Neutrophil (primary cell): ENCODE data around the gene ZMIZ2.

Experiments used
- H3K27ac ChIP-seq: fragments of 200-600 bp; sonication (generic); 2 replicates; pipeline ENCODE4 v1.5.1; 2016; ENCODE audit warnings: mild to moderate bottlenecking, moderate library complexity
- H3K27me3 ChIP-seq: fragments of 200-600 bp; sonication (generic); 2 replicates; pipeline ENCODE4 v1.6.0; 2016; ENCODE audit warnings: mild to moderate bottlenecking
- H3K36me3 ChIP-seq: fragments of 200-600 bp; sonication (generic); 2 replicates; pipeline ENCODE4 v1.5.1; 2017
- H3K4me1 ChIP-seq, 2 experiments: fragments of 200-600 bp in 1 of 2; sonication (generic) in 1 of 2; 1 replicate in 1 of 2; 2 replicates in 1 of 2; pipeline versions ENCODE4 v1.5.1 to v1.6.1; 2013 to 2016; ENCODE audit warnings: low read depth in 1 of 2, low read length in 1 of 2, mild to moderate bottlenecking in 1 of 2, moderate library complexity in 1 of 2; ENCODE audit not compliant: control insufficient read depth in 1 of 2, insufficient read depth in 1 of 2
- H3K4me3 ChIP-seq, 2 experiments: fragments of 200-600 bp in 1 of 2; sonication (generic) in 1 of 2; 1 replicate in 1 of 2; 2 replicates in 1 of 2; pipeline ENCODE4 v1.5.1; 2013 to 2016; ENCODE audit warnings: low read depth in 1 of 2, low read length in 1 of 2, mild to moderate bottlenecking in 1 of 2, moderate library complexity in 1 of 2
- H3K9me3 ChIP-seq: fragments of 200-600 bp; sonication (generic); 2 replicates; pipeline ENCODE4 v1.5.1; 2016
- CTCF ChIP-seq: fragments of 200-600 bp; sonication (generic); IDR thresholded peaks from 2 replicates; pipeline ENCODE4 v1.5.1; 2016; ENCODE audit warnings: antibody characterized with exemption

ZMIZ2 gene

GRCh38 chr7:44712012-44712411 lies 36.6 kb upstream of the ZMIZ2 start:
- no peaks in the 10 kb centered on the region for H3K9me3 ChIP-seq
- peaks cover 40% of the 10 kb centered on the region for H3K36me3 ChIP-seq
- peaks cover 0 to 7% of the 10 kb centered on the region in 2 experiments for H3K4me1 ChIP-seq
- no peaks in the 10 kb centered on the region for H3K27me3 ChIP-seq
- H3K27ac ChIP-seq, result no peak overlapping the region
- TF ChIP-seq CTCF, result no peak
- H3K4me3 ChIP-seq, result no peak overlapping the region

- Histone ChIP-seq H3K9me3 (no peaks in the 10 kb centered on the region), H3K4me3 (no peak overlapping the region), H3K4me1 (peaks cover 0 to 7% of the 10 kb centered on the region in 2 experiments), H3K27me3 (no peaks in the 10 kb centered on the region), H3K27ac (no peak overlapping the region), H3K36me3 (peaks cover 29% of the 10 kb centered on the region)
- no peak for TF ChIP-seq CTCF
Observed at GRCh38 chr7:44713141-44713540, 35.5 kb upstream of the ZMIZ2 start.

GRCh38 chr7:44713680-44714335 lies 34.8 kb upstream of the ZMIZ2 start:
- TF ChIP-seq CTCF, result no peak
- H3K4me1 ChIP-seq, result peaks cover 0 to 7% of the 10 kb centered on the region in 2 experiments
- no peak overlapping the region for H3K4me3 ChIP-seq
- H3K27ac ChIP-seq, result no peak overlapping the region
- peaks cover 22% of the 10 kb centered on the region for H3K36me3 ChIP-seq
- no peaks in the 10 kb centered on the region for H3K9me3 ChIP-seq
- no peaks in the 10 kb centered on the region for H3K27me3 ChIP-seq

GRCh38 chr7:44716205-44716604 lies 32.4 kb upstream of the ZMIZ2 start:
- Histone ChIP-seq H3K36me3 (no peaks in the 10 kb centered on the region), H3K27ac (no peak overlapping the region), H3K4me1 (peaks cover 0 to 7% of the 10 kb centered on the region in 2 experiments), H3K27me3 (no peaks in the 10 kb centered on the region), H3K9me3 (no peaks in the 10 kb centered on the region), H3K4me3 (no peak overlapping the region)
- no peak for TF ChIP-seq CTCF

- Histone ChIP-seq H3K9me3 (no peaks in the 10 kb centered on the region), H3K4me1 (no peaks in the 10 kb centered on the region), H3K36me3 (no peaks in the 10 kb centered on the region), H3K27me3 (no peaks in the 10 kb centered on the region), H3K4me3 (no peak overlapping the region), H3K27ac (no peak overlapping the region)
- no peak for TF ChIP-seq CTCF
Observed at GRCh38 chr7:44720301-44720700, 28.3 kb upstream of the ZMIZ2 start.
